GM21381 (cell line): ENCODE results near the gene PTGFRN.
"Not testable (repeated sequence)": the region's sequence is repeated elsewhere in the genome, so short reads cannot be mapped to it uniquely, and the experiment has no call there.

ENCODE experiments used
- ATAC-seq: cut with Tn5 transposase; IDR thresholded peaks from one replicate; pipeline ENCODE4 v1.9.1; 2021; ENCODE audit warnings: mild to moderate bottlenecking, moderate library complexity; ENCODE audit not compliant: unreplicated experiment

Gene PTGFRN

DNA sequence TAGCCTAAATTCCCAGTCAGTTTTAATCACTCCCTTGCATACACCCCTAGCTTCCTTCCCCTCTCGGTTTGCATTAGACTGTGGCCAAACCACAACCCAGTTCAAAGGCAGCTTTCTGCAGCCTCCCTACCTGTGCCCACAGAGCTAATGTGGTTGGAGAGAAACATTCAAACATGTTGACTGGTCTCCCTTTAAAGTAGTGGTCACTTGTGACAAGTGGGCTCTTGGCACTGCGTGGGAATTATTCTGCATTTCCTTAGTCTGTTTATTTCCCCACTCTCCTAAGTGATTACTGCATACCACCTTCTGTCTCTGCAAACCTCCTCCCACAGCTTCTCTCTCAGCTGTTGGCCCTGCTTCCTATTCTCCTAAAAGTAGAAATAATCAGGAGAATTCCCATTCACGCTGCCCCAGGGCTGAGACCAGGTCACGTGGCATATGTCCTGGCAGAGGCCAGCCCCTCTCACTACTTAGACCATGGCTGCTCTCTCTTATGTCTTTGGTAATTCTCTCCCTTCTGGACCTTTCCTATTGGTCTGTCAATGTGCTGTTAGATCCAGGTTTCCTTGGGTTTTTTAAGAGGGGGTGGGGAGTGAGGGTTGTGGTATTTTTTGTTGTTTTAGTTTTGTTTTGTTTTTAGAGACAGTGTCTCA, 53.4 kb downstream of the PTGFRN start:
- ATAC-seq: no peak

DNA sequence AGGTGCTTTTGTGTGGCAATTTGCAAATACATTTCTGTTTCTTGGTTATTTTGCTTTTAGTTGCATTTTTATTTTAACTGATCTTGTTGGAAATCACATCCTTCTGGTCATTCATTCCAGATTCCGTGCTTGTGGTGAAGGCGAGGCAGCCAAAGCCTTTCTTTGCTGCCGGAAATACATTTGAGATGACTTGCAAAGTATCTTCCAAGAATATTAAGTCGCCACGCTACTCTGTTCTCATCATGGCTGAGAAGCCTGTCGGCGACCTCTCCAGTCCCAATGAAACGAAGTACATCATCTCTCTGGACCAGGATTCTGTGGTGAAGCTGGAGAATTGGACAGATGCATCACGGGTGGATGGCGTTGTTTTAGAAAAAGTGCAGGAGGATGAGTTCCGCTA, 57.1 kb downstream of the PTGFRN start:
- ATAC-seq: no peak

GRCh38 chr1:116968724-116969123, 59.0 kb downstream of the PTGFRN start:
- no peak for ATAC-seq

- ATAC-seq: no peak
Measured at GRCh38 chr1:116971258-116971860, 61.6 kb downstream of the PTGFRN start.

DNA sequence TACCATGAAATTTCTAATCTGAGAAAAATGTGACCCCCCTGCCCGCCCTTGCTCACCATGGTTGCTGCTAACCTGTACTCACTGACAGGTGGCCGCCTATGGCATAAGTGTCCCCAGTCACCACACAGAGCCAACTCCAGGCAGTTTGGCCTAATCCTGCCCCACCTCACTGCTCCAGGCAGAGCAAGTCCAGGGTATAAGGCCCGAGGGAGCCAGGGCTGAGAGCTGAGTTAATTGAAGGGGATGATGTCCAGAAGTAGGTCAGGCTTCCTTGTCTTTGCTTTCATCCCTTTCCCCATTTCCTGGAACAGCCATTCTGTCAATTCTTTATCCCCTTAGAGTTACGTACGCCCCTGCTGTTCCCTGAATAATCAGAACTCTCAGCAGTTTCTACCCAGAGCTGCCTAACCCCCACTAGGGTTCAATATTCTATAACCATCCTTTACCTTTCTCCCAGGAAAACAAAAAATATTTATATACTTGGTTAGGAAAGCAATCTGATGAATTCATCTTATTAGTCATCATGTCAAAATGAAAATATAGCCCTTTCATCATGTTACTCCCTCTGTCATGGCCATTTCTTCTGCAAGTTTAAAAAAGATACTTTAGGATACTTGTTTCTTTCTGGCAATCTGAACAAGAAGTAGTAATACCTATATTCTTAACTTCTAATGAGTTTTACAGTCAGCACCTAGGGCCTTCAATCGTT, 62.4 kb downstream of the PTGFRN start:
- ATAC-seq: no peak

GRCh38 chr1:116972674-116973030, 62.9 kb downstream of the PTGFRN start:
- ATAC-seq: no peak

DNA sequence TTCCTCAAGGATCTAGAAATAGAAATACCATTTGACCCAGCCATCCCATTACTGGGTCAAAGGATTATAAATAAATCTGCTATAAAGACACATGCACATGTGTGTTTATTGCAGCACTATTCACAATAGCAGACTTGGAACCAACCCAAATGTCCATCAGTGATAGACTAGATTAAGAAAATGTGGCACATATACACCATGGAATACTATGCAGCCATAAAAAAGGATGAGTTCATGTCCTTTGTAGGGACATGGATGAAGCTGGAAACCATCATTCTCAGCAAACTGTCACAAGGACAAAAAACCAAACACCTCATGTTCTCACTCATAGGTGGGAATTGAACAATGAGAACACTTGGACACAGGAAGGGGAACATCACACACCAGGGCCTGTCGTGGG, 70.6 kb downstream of the PTGFRN start:
- not testable (repeated sequence) for ATAC-seq

GRCh38 chr1:116981521-116982037, 71.9 kb downstream of the PTGFRN start:
- ATAC-seq: no peak

DNA sequence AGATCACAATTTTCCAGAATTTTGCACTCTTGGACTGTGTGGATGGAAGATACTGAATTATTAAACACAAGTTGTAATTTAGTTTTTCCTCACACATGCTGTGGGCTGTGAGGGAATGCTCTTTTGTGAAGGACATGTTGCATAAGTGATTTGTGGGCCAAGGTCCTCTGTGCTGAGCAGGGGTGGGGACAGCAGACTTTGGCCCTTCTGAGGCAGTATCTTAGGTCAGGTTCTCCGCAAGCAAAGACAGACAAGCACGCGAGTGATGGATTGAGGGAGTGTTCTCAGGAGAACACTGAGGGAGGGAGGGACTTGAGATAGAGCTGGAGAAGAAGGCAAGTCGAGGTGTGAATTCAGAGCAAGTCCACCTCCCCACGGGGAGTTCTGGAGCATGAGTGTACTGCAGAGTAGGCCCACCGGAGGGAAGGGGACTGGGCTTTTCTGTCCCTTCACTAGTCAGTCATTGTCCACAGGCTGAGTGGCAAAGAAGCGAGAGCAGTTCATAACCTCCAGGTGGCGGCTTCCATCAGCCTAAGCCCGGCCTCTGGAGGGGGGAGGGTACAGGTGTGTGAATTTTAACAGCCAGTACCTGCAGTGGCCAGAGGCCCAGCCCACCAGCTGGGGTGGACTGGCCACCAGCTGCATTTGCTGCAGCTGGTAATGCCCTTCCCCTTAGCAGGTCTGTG, 72.7 kb downstream of the PTGFRN start:
- ATAC-seq: no peak

- no peak for ATAC-seq
Measured at GRCh38 chr1:116983112-116983511, 73.4 kb downstream of the PTGFRN start.

GRCh38 chr1:116983678-116984077, 74.0 kb downstream of the PTGFRN start:
- ATAC-seq: no peak

DNA sequence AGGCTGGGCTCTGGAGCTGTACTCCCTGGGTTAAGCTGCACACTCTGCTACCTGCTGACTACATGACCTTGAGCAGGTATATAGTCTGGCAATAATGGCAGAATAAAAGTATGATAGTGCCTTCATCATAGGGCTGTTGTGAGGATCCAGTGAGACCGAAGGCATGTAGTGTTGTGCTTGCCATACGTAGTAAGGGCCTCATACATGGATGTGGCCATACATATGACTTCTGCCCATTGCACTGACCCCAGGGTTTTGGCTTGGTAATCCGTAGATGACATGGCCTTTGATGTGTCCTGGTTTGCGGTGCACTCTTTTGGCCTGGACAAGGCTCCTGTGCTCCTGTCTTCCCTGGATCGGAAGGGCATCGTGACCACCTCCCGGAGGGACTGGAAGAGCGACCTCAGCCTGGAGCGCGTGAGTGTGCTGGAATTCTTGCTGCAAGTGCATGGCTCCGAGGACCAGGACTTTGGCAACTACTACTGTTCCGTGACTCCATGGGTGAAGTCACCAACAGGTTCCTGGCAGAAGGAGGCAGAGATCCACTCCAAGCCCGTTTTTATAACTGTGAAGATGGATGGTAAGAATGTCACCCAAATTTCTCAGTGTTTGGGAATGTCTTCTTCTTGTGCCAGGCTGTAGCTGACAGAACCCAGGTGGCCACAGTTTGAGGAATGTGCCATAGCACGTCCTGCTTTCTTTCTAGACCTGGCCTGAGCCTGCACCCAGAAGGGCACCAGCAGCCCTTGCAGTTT, 74.9 kb downstream of the PTGFRN start:
- no peak for ATAC-seq

DNA sequence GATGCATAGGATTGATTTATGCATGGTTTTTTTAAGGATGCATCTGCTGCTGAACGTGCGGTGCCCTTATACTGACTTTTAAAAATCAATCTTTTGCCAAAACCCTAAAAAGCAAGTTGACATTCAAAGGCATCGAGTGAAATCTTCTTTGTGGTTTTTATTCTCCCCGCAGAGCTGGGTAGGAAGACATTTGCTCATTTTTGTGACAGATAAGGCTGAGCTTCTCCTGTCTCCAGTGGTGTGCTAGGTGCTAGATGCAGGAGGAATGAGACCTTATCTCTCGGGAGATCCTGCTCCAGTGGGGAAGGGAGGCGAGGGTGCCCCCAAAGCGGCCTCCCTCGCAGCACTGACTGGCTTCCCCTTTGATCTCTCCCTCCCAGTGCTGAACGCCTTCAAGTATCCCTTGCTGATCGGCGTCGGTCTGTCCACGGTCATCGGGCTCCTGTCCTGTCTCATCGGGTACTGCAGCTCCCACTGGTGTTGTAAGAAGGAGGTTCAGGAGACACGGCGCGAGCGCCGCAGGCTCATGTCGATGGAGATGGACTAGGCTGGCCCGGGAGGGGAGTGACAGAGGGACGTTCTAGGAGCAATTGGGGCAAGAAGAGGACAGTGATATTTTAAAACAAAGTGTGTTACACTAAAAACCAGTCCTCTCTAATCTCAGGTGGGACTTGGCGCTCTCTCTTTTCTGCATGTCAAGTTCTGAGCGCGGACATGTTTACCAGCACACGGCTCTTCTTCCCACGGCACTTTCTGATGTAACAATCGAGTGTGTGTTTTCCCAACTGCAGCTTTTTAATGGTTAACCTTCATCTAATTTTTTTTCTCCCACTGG, 76.9 kb downstream of the PTGFRN start:
- ATAC-seq: no peak

DNA sequence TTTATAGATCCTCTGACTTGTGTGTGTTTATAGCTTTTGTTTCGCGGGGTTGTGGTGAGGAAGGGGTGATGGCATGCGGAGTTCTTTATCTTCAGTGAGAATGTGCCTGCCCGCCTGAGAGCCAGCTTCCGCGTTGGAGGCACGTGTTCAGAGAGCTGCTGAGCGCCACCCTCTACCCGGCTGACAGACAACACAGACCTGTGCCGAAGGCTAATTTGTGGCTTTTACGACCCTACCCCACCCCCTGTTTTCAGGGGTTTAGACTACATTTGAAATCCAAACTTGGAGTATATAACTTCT, 77.5 kb downstream of the PTGFRN start:
- no peak for ATAC-seq

DNA sequence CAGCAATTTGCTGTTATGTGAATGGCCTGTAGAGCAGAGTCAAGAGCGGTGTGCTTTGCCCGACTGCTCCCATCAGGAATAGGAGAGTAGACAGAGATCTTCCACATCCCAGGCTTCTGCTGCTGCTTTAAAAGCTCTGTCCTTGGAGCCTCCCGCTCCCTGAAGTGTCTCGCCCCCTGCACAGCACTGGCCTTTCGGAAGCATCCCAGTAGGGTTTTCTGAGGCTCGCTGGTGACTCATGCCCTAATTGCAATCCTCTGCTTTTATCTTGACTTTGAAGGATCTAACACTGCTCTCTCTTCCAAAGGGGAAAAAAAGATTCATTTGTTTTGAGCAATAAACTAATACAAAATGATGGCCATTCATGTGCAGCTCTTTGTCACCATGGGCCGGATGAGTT, 78.5 kb downstream of the PTGFRN start:
- ATAC-seq: no peak

DNA sequence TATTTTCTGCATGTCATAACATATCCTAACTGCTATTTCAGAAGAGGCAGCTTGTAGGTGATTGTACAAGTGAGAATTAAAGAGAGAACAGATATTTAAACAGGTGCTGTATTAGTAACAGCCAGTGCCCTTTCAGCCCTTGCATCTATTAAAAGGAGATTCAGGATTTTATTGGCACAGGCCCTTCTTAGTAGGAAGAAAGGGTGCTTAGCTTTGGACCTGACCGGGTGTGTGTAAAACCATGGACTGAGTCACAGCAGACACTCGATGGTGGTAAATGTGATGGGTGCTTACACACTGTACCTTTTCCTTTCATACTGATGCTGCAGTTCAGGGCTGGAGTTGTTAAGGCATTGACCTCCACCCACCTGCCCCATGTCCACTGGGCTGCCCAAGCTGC, 79.2 kb downstream of the PTGFRN start:
- ATAC-seq: no peak

DNA sequence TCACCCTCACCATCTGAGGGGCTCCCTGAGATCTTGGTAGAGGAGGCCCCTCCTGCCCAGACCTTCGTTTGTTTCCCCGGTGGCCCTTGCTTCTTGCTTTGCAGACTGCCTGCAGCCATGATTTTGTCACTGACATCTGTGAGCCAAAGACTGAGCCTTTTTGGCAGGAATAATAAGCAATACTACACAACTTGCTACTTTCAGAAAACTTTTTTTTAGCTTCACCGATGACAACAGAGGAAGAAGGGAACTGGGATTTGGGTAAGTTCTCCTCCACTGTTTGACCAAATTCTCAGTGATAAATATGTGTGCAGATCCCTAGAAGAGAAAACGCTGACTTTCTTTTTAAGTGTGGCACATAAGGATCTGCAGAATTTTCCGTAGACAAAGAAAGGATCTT, 80.1 kb downstream of the PTGFRN start:
- ATAC-seq: no peak

- no peak for ATAC-seq
Measured at GRCh38 chr1:116990612-116991151, 81.0 kb downstream of the PTGFRN start.

DNA sequence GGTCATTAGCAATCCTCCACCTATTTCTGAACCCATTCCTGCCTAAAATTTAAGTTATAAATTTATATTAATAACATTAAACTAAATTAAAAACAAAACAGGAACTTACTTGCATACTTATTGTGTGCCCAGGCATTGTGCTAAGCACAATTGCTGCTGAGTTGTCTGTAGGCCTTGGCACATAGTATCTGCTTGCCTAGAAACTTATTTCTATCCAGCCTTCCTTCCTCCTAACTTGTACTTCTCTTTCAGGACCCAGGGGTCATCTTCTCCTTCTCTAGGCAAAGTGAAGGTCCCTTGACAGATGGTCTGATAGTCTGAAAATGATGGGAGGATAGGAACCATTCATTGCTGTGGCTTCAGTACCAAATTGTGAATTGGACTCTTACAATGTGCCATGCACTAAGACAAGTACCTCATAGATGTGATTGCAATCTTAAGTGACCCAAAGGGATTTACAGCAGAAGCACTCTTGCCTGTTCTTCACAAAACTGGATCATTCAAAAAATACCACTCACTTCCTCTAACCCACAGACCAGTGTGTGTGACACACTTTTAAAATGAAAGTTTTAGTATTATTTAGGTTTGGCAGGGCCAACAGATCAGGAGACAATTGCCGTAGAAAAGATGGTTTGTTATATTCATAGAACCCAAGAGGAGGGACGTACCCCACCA, 81.6 kb downstream of the PTGFRN start:
- ATAC-seq: no peak
